ENCODE results near the gene EYS. TPM values are rescaled to one million over a fixed set of nuclear protein-coding genes. Genes with fewer than 3 reads are reported as not detected.

EYS gene
- total and polyA plus RNA-seq, 9 of the 15 experiments (the other 6 are each of a cell fraction or from before 2014, with no cell fraction given), result 0.03 to 0.36 (median 0.10) TPM; not detected in 2

DNA sequence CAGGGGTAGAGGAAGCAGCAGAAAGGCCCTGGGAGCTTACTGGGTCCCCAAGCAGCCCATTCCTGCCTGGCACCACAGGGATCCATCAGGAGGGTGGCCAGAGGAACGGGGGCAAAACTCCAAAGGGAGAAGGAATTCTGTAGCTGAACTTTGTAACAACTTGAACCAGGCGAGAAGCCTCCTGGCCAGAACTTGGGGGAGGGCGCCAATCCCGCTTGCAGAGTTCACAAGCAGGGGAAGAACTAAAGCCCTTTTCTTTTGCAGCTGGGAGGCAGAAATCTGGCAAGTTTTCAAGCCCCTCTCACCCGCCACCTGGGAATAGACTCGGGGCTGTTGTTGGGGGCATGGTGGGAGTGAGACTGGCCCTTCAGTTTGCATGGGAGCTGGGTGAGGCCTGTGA is 1882.3 kb downstream of the EYS start (continued):
- TF ChIP-seq CREB1 (IDR thresholded peaks at IDR 0.05) (no peak), CREB1 (CRISPR knock-in tag; IDR thresholded peaks at IDR 0.05) (no peak), KDM1A (IDR thresholded peaks at IDR 0.05) (no peak)

DNA sequence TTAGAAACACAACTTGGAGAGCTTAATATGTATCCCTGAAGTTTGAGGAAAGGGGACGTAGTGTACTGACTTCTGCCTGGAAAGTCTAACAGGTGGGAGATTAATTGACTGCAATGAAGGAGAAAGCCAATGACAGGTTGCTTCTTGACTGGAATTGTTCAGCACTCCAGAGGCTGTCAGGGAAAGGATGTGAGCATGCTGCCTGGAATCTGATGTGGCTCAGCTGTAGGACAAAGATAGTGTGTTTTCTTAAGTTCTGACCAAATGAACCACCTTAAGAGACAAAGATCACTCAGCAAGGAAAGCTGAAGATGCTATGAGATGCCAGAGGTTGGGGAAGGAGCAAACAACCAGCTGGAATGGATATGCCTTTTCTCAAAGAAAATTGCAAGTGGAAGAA is 1885.6 kb downstream of the EYS start:
- Histone ChIP-seq H3K4me1 (replicated peaks in 1 of 2; ENCODE audit: control insufficient read depth in 2 of 2, insufficient read depth in 2 of 2, low read length in 2 of 2) (no peaks in the 10 kb centered on the region), H3K9me1 (ENCODE audit: control insufficient read depth, insufficient read depth, low read length) (no peaks in the 10 kb centered on the region), H3K79me2 (ENCODE audit: control insufficient read depth, insufficient read depth, low read length) (no peaks in the 10 kb centered on the region), H3K4me2 (ENCODE audit: insufficient read depth, low read length) (no peak overlapping the region), H3K27me3 (ENCODE audit: control insufficient read depth in 2 of 2, insufficient read depth in 2 of 2, low read length in 2 of 2) (no peaks in the 10 kb centered on the region), H3K4me3 (no peak overlapping the region), H3K9ac (ENCODE audit: insufficient read depth in 1 of 2, low read depth in 2 of 2, low read length in 2 of 2) (no peak overlapping the region), H3K9me3 (replicated peaks; ENCODE audit: control insufficient read depth, insufficient read depth, low read depth, low read length) (no peaks in the 10 kb centered on the region), H3K27ac (ENCODE audit: extremely low read depth, low read depth, low read length) (no peak overlapping the region), H2AFZ (ENCODE audit: low read depth, low read length) (no peak overlapping the region), H3K36me3 (ENCODE audit: control insufficient read depth, insufficient read depth, low read length) (no peaks in the 10 kb centered on the region), H4K20me1 (replicated peaks; ENCODE audit: control insufficient read depth, insufficient read depth, low read length) (no peaks in the 10 kb centered on the region)
- intact Hi-C loops (cut with micrococcal nuclease) (no loop called here), in situ Hi-C loops (cut with MboI) (no loop called here)
- BruUV-seq (replicated peaks), result no TSS peak
- 0% methylated on average over 1 of the region's 1 CpG for WGBS (ENCODE audit: insufficient coverage, low coverage, missing lambda C conversion rate)
- ChIA-PET POLR2A (no interaction called here), CTCF (ENCODE audit: low intra/inter-chr PET ratio) (no interaction called here)
- TF ChIP-seq ESRRA (IDR thresholded peaks at IDR 0.05; ENCODE audit: borderline replicate concordance, low read depth) (no peak), TEAD2 (tag; IDR thresholded peaks at IDR 0.05) (no peak), PHF20 (IDR thresholded peaks at IDR 0.05; ENCODE audit: partially characterized antibody) (no peak), MECOM (CRISPR knock-in tag; IDR thresholded peaks at IDR 0.05) (no peak), SOX6 (IDR thresholded peaks at IDR 0.05) (no peak), U2AF2 (optimal IDR thresholded peaks at IDR 0.05; ENCODE audit: low read depth, low read length) (no peak), ZNF780A (CRISPR knock-in tag; IDR thresholded peaks at IDR 0.05) (no peak), ZNF830 (CRISPR knock-in tag; IDR thresholded peaks at IDR 0.05) (no peak), ZFX (CRISPR knock-in tag; IDR thresholded peaks at IDR 0.05) (no peak), ZNF224 (CRISPR knock-in tag; IDR thresholded peaks at IDR 0.05) (no peak), GTF2E2 (tag; IDR thresholded peaks at IDR 0.05) (no peak), MEF2A (IDR thresholded peaks at IDR 0.05; ENCODE audit: control insufficient read depth, low read depth, low read length) (no peak), SNIP1 (IDR thresholded peaks at IDR 0.05; ENCODE audit: low read depth) (no peak)
- TF ChIP-seq, protein P1, sequence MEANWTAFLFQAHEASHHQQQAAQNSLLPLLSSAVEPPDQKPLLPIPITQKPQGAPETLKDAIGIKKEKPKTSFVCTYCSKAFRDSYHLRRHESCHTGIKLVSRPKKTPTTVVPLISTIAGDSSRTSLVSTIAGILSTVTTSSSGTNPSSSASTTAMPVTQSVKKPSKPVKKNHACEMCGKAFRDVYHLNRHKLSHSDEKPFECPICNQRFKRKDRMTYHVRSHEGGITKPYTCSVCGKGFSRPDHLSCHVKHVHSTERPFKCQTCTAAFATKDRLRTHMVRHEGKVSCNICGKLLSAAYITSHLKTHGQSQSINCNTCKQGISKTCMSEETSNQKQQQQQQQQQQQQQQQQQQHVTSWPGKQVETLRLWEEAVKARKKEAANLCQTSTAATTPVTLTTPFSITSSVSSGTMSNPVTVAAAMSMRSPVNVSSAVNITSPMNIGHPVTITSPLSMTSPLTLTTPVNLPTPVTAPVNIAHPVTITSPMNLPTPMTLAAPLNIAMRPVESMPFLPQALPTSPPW (CRISPR knock-in tag; IDR thresholded peaks at IDR 0.05), result no peak
- no peak for ATAC-seq
- no peak for DNase-seq (ENCODE audit: extremely low read depth in 1 of 4, low spot score in 3 of 4)
- no peak for FAIRE-seq
